HepG2 (cell line): Measurements from ENCODE around the gene PLEKHD1. TPM values are rescaled to one million over a fixed set of nuclear protein-coding genes. Genes with fewer than 3 reads are reported as not detected.

Experiments
- ATAC-seq: fragments of 200-7000 bp; cut with Tn5 transposase; 3 replicates; pipeline ENCODE4 v1.9.1; 2020; ENCODE audit warnings: mild to moderate bottlenecking, moderate library complexity
- BruUV-seq: library from RNA; stranded (reverse); fragments of 400-500 nt; replicated peaks from 2 replicates; lab custom pipeline; 2021; lab: Mats Ljungman, UMichigan
- CTCF ChIA-PET: fragments of 300-600 bp; formaldehyde crosslinking; extraction: SDS; loops from one replicate; lab custom pipeline; 2021; ENCODE audit warnings: low total read pairs, inconsistent platforms, low intra/inter-chr PET ratio; lab: Yijun Ruan, JAX
- POLR2A ChIA-PET: fragments of 350-600 bp; sonication (Branson Sonifier 250); formaldehyde crosslinking; loops from one replicate; lab custom pipeline; 2020; ENCODE audit warnings: antibody characterized with exemption, inconsistent platforms; lab: Yijun Ruan, JAX
- DNase-seq: peaks from one replicate; pipeline ENCODE4 v3.0.0-alpha.2; 2015; ENCODE audit warnings: low spot score
- FAIRE-seq: peaks from 3 replicates; lab custom pipeline; 2011; peaks lifted over from hg19 to GRCh38; lab: Jason Lieb, UNC
- H2AFZ ChIP-seq: one replicate; pipeline ENCODE4 v1.6.1; 2011; ENCODE audit warnings: low read length, inconsistent platforms
- H3K27ac ChIP-seq: fragments of 300-600 bp; 3 replicates; pipeline ENCODE4 v1.8.0; 2011; ENCODE audit warnings: mixed run types, mild to moderate bottlenecking, mixed read lengths, low read length, inconsistent platforms; ENCODE audit not compliant: insufficient read depth; ENCODE audit errors: extremely low read length
- H3K27me3 ChIP-seq, 2 experiments: fragments of 200-600 bp in 1 of 2; 2 replicates in 1 of 2; 3 replicates in 1 of 2; pipeline versions ENCODE4 v1.6.0 to v1.8.0; 2011; ENCODE audit warnings: low read length in 2 of 2, mild to moderate bottlenecking in 2 of 2, moderate library complexity in 2 of 2, inconsistent platforms in 1 of 2; ENCODE audit not compliant: insufficient read depth in 2 of 2, control insufficient read depth in 1 of 2
- H3K36me3 ChIP-seq, 2 experiments: fragments of 200-600 bp in 1 of 2; replicated peaks in 1 of 2; 2 replicates in 1 of 2; 3 replicates in 1 of 2; pipeline versions ENCODE4 v1.5.1 to v1.8.0; 2011; ENCODE audit warnings: low read length in 2 of 2, inconsistent platforms in 1 of 2; ENCODE audit not compliant: insufficient read depth in 2 of 2, control insufficient read depth in 1 of 2
- H3K4me1 ChIP-seq: 2 replicates; pipeline ENCODE4 v1.5.1; 2012; ENCODE audit warnings: low read length, inconsistent platforms; ENCODE audit not compliant: insufficient read depth
- H3K4me2 ChIP-seq: 2 replicates; pipeline ENCODE4 v1.6.0; 2011; ENCODE audit warnings: low read depth, low read length, inconsistent platforms
- H3K4me3 ChIP-seq, 3 experiments: fragments of 200-600 bp in 1 of 3; sonication (generic), shearing (Covaris generic) in 1 of 3; replicated peaks in 1 of 3; 2 replicates each; pipeline ENCODE4 v1.5.1; 2011 to 2016; ENCODE audit warnings: low read length in 3 of 3, inconsistent platforms in 2 of 3, low read depth in 2 of 3, mild to moderate bottlenecking in 2 of 3, control low read depth in 1 of 3, mixed read lengths in 1 of 3; ENCODE audit not compliant: insufficient read depth in 1 of 3
- H3K79me2 ChIP-seq: one replicate; pipeline ENCODE4 v1.6.1; 2011; ENCODE audit warnings: low read length, inconsistent platforms; ENCODE audit not compliant: insufficient read depth
- H3K9ac ChIP-seq: 2 replicates; pipeline ENCODE4 v1.6.0; 2011; ENCODE audit warnings: mild to moderate bottlenecking, low read depth, low read length, inconsistent platforms; ENCODE audit not compliant: insufficient read depth
- H3K9me3 ChIP-seq: 2 replicates; pipeline ENCODE4 v1.5.1; 2012; ENCODE audit warnings: mild to moderate bottlenecking, low read length
- H4K20me1 ChIP-seq: 2 replicates; pipeline ENCODE4 v1.6.0; 2011; ENCODE audit warnings: inconsistent platforms, mild to moderate bottlenecking, low read length, moderate library complexity; ENCODE audit not compliant: insufficient read depth
- CSRNP2 ChIP-seq: sonication (generic); formaldehyde crosslinking; conservative IDR thresholded peaks from 2 replicates; pipeline ENCODE4 v1.8.0; 2022; ENCODE audit warnings: low read depth, missing genetic modification reagents
- ETS1 ChIP-seq: sonication (generic); formaldehyde crosslinking; IDR thresholded peaks from 2 replicates; pipeline ENCODE4 v1.4.0; 2020; ENCODE audit warnings: missing genetic modification reagents
- GATA4 ChIP-seq: sonication (generic); IDR thresholded peaks from 2 replicates; pipeline ENCODE4 v1.6.1; 2016; ENCODE audit warnings: antibody characterized with exemption, low read depth, borderline replicate concordance
- MTA3 ChIP-seq: sonication (generic); formaldehyde crosslinking; IDR thresholded peaks from 2 replicates; pipeline ENCODE4 v1.4.0; 2020; ENCODE audit warnings: missing genetic modification reagents
- PBX3 ChIP-seq: sonication (generic); formaldehyde crosslinking; IDR thresholded peaks from 2 replicates; pipeline ENCODE4 v1.8.1; 2023; ENCODE audit warnings: missing genetic modification reagents, inconsistent platforms, borderline replicate concordance
- POLR2AphosphoS2 ChIP-seq: IDR thresholded peaks from 2 replicates; pipeline ENCODE4 v1.6.1; 2011; ENCODE audit warnings: low read depth, low read length, improper control_type of control experiment
- ZNF75D ChIP-seq: sonication (generic); formaldehyde crosslinking; IDR thresholded peaks from 2 replicates; pipeline ENCODE4 v1.8.1; 2023; ENCODE audit warnings: missing genetic modification reagents, mild to moderate bottlenecking, borderline replicate concordance
- WGBS: methylation state at CpG from one replicate; pipeline ENCODE4 v1.1.6; 2017; ENCODE audit warnings: low lambda C conversion rate; 5-methylcytosine and 5-hydroxymethylcytosine counted together
- in situ Hi-C: cut with HindIII; loops from 2 replicates; pipeline ENCODE4 v1.10.0; 2017; ENCODE audit warnings: low pct_unique_long_range_greater_than_20kb; ENCODE audit not compliant: extremely low pct_ligation_motif_present
- intact Hi-C: fragments of 100-400 bp; cut with micrococcal nuclease; formaldehyde crosslinking; loops from one replicate; pipeline ENCODE4 v1.10.0; 2022; ENCODE audit not compliant: unreplicated experiment
- polyA plus RNA-seq, 8 experiments: library from polyadenylated mRNA; depleted of rRNA in 3 of 8; stranded (reverse) in 7 of 8; unstranded in 1 of 8; fragments of >200 nt; fragmentation: Illumina TruSeq in 4 of 8; extraction: Trizol in 4 of 8; gene quantifications; 2 replicates each; pipeline versions ENCODE4 v1.2.1 to v1.2.3, GENCODE V29; 2011 to 2016; ENCODE audit warnings: low read depth in 4 of 8, missing spikeins in 1 of 8, mixed read lengths in 1 of 8; ENCODE audit not compliant: insufficient read depth in 1 of 8
- total RNA-seq, 5 experiments: library from RNA; depleted of rRNA; stranded (reverse); fragments of >200 nt; fragmentation: Illumina TruSeq; extraction: Trizol; gene quantifications; 2 replicates each; pipeline ENCODE4 v1.2.3, GENCODE V29; 2016; ENCODE audit warnings: low read depth in 1 of 5

Gene PLEKHD1
- total and polyA plus RNA-seq, 2 of the 13 experiments (the other 11 are each of a cell fraction or from before 2014, with no cell fraction given) = 0.01 TPM; not detected in 1

- Histone ChIP-seq H3K9ac (no peak overlapping the region), H3K36me3 (no peaks in the 10 kb centered on the region), H3K4me3 (no peak overlapping the region), H3K27ac (no peak overlapping the region), H2AFZ (no peak overlapping the region), H3K79me2 (no peaks in the 10 kb centered on the region), H4K20me1 (no peaks in the 10 kb centered on the region), H3K9me3 (no peaks in the 10 kb centered on the region), H3K27me3 (no peaks in the 10 kb centered on the region), H3K4me2 (no peak overlapping the region), H3K4me1 (no peaks in the 10 kb centered on the region)
- TF ChIP-seq PBX3 (CRISPR knock-in tag) = no peak
- TF ChIP-seq MTA3 (CRISPR knock-in tag) = no peak
- TF ChIP-seq POLR2AphosphoS2 = no peak
- TF ChIP-seq CSRNP2 (CRISPR knock-in tag) = no peak
- TF ChIP-seq ZNF75D (CRISPR knock-in tag) = no peak
- no peak for TF ChIP-seq GATA4
- no peak for TF ChIP-seq ETS1 (CRISPR knock-in tag)
- FAIRE-seq (no peak), DNase-seq (no peak), ATAC-seq (no peak)
- CTCF ChIA-PET = no interaction called here
- POLR2A ChIA-PET = no interaction called here
- BruUV-seq = no TSS peak
- intact Hi-C loops = no loop called here
- 58% methylated on average over 2 of the region's 2 CpGs for WGBS
- in situ Hi-C loops = loop anchor here (10.0 kb wide), 1 partner anchor 214 kb away; no protein-coding TSS in a partner anchor
These were observed 15.6 kb upstream of the PLEKHD1 start for GRCh38 chr14:69468949-69469348.
